Dendritic cell treated with granulocyte-macrophage colony-stimulating factor and Interleukin-4, amounts not matched to agents 40 ng/mL and 50 ng/mL, for 4 days (primary cell): ENCODE results near the gene TUBB1.

Source experiments
- H3K27ac Mint-ChIP-seq: one replicate; pipeline ENCODE4 v1.8.0; 2022; ENCODE audit warnings: mild to moderate bottlenecking, mixed read lengths
- H3K27me3 Mint-ChIP-seq: one replicate; pipeline ENCODE4 v1.8.0; 2022; ENCODE audit warnings: mild to moderate bottlenecking, mixed read lengths
- H3K36me3 Mint-ChIP-seq: one replicate; pipeline ENCODE4 v1.8.0; 2022; ENCODE audit warnings: low read depth, mixed read lengths
- H3K4me1 Mint-ChIP-seq: one replicate; pipeline ENCODE4 v1.8.0; 2022; ENCODE audit warnings: low read depth, mixed read lengths
- H3K4me3 Mint-ChIP-seq: one replicate; pipeline ENCODE4 v1.8.0; 2022; ENCODE audit warnings: mild to moderate bottlenecking, moderate library complexity, mixed read lengths
- H3K9me3 Mint-ChIP-seq: one replicate; pipeline ENCODE4 v1.8.0; 2022; ENCODE audit warnings: mixed read lengths
- intact Hi-C: fragments of 100-400 bp; cut with micrococcal nuclease; formaldehyde crosslinking; loops from one replicate; pipeline ENCODE4 v1.15.0; 2022

Gene TUBB1

GRCh38 chr20:59013959-59014608 lies 5.1 kb upstream of the TUBB1 start:
- Mint-ChIP-seq H3K27me3 (peaks cover 6% of the 10 kb centered on the region), H3K4me3 (peak overlapping the region; percentile 5), H3K9me3 (no peaks in the 10 kb centered on the region), H3K36me3 (peaks cover 42% of the 10 kb centered on the region), H3K27ac (peak overlapping the region; percentile 90), H3K4me1 (peaks cover 90% of the 10 kb centered on the region)
- intact Hi-C loops, result no loop called here

- H3K9me3 Mint-ChIP-seq, result no peaks in the 10 kb centered on the region
- intact Hi-C loops, result no loop called here
- H3K4me3 Mint-ChIP-seq, result no peak overlapping the region
- peak overlapping the region; percentile 90 for H3K27ac Mint-ChIP-seq
- H3K27me3 Mint-ChIP-seq, result peaks cover 6% of the 10 kb centered on the region
- peaks cover 88% of the 10 kb centered on the region for H3K4me1 Mint-ChIP-seq
- peaks cover 45% of the 10 kb centered on the region for H3K36me3 Mint-ChIP-seq
Measured at GRCh38 chr20:59014680-59015389, 4.4 kb upstream of the TUBB1 start.

GRCh38 chr20:59015411-59015810 lies 3.8 kb upstream of the TUBB1 start:
- Mint-ChIP-seq H3K4me3 (no peak overlapping the region), H3K27ac (peak overlapping the region; percentile 61), H3K9me3 (no peaks in the 10 kb centered on the region), H3K27me3 (peaks cover 6% of the 10 kb centered on the region), H3K4me1 (peaks cover 82% of the 10 kb centered on the region), H3K36me3 (peaks cover 46% of the 10 kb centered on the region)
- intact Hi-C loops, result no loop called here

GRCh38 chr20:59015812-59016711 lies 3.2 kb upstream of the TUBB1 start:
- Mint-ChIP-seq H3K27me3 (peaks cover 6% of the 10 kb centered on the region), H3K4me3 (no peak overlapping the region), H3K4me1 (peaks cover 75% of the 10 kb centered on the region), H3K27ac (peak overlapping the region; percentile 61), H3K9me3 (no peaks in the 10 kb centered on the region), H3K36me3 (peaks cover 52% of the 10 kb centered on the region)
- intact Hi-C loops, result no loop called here

- no peak overlapping the region for H3K4me3 Mint-ChIP-seq
- peak overlapping the region; percentile 73 for H3K27ac Mint-ChIP-seq
- H3K27me3 Mint-ChIP-seq, result peaks cover 6% of the 10 kb centered on the region
- intact Hi-C loops, result no loop called here
- H3K9me3 Mint-ChIP-seq, result no peaks in the 10 kb centered on the region
- peaks cover 58% of the 10 kb centered on the region for H3K36me3 Mint-ChIP-seq
- H3K4me1 Mint-ChIP-seq, result peaks cover 67% of the 10 kb centered on the region
Measured at GRCh38 chr20:59016795-59017492, 2.3 kb upstream of the TUBB1 start.

- Mint-ChIP-seq H3K27me3 (peaks cover 6% of the 10 kb centered on the region), H3K27ac (peak overlapping the region; percentile 73), H3K4me1 (peaks cover 59% of the 10 kb centered on the region), H3K36me3 (peaks cover 66% of the 10 kb centered on the region), H3K4me3 (no peak overlapping the region), H3K9me3 (no peaks in the 10 kb centered on the region)
- intact Hi-C loops, result no loop called here
Measured at GRCh38 chr20:59017493-59018231, 1.6 kb upstream of the TUBB1 start.

- Mint-ChIP-seq H3K9me3 (no peaks in the 10 kb centered on the region), H3K36me3 (peaks cover 68% of the 10 kb centered on the region), H3K4me1 (peaks cover 51% of the 10 kb centered on the region), H3K4me3 (no peak overlapping the region), H3K27me3 (peaks cover 2% of the 10 kb centered on the region), H3K27ac (peak overlapping the region; percentile 73)
- intact Hi-C loops, result no loop called here
Measured at GRCh38 chr20:59018817-59019216, 412 bp upstream of the TUBB1 start.

GRCh38 chr20:59020938-59021551 lies 1.8 kb downstream of the TUBB1 start:
- no peaks in the 10 kb centered on the region for H3K9me3 Mint-ChIP-seq
- intact Hi-C loops, result no loop called here

GRCh38 chr20:59022754-59023153 lies 3.5 kb downstream of the TUBB1 start:
- H3K27ac Mint-ChIP-seq, result no peak overlapping the region
- no peaks in the 10 kb centered on the region for H3K27me3 Mint-ChIP-seq
- H3K4me3 Mint-ChIP-seq, result no peak overlapping the region
- H3K4me1 Mint-ChIP-seq, result peaks cover 37% of the 10 kb centered on the region
- intact Hi-C loops, result no loop called here
- H3K9me3 Mint-ChIP-seq, result no peaks in the 10 kb centered on the region
- peaks cover 88% of the 10 kb centered on the region for H3K36me3 Mint-ChIP-seq

More at GRCh38 chr20:59020938-59021551, 1.8 kb downstream of the TUBB1 start:
- no peak overlapping the region for H3K4me3 Mint-ChIP-seq
- no peak overlapping the region for H3K27ac Mint-ChIP-seq
- peaks cover 82% of the 10 kb centered on the region for H3K36me3 Mint-ChIP-seq
- H3K27me3 Mint-ChIP-seq, result no peaks in the 10 kb centered on the region
- H3K4me1 Mint-ChIP-seq, result peaks cover 41% of the 10 kb centered on the region

- no peak overlapping the region for H3K4me3 Mint-ChIP-seq
- H3K27ac Mint-ChIP-seq, result no peak overlapping the region
- intact Hi-C loops, result no loop called here
- peaks cover 32% of the 10 kb centered on the region for H3K4me1 Mint-ChIP-seq
- H3K36me3 Mint-ChIP-seq, result peaks cover 87% of the 10 kb centered on the region
- H3K27me3 Mint-ChIP-seq, result no peaks in the 10 kb centered on the region
- no peaks in the 10 kb centered on the region for H3K9me3 Mint-ChIP-seq
Measured at GRCh38 chr20:59023616-59024015, 4.4 kb downstream of the TUBB1 start.

- no peaks in the 10 kb centered on the region for H3K9me3 Mint-ChIP-seq
- no peaks in the 10 kb centered on the region for H3K27me3 Mint-ChIP-seq
- H3K27ac Mint-ChIP-seq, result no peak overlapping the region
- H3K36me3 Mint-ChIP-seq, result peaks cover 87% of the 10 kb centered on the region
- peaks cover 32% of the 10 kb centered on the region for H3K4me1 Mint-ChIP-seq
- intact Hi-C loops, result no loop called here
- H3K4me3 Mint-ChIP-seq, result no peak overlapping the region
Measured at GRCh38 chr20:59024111-59024530, 4.9 kb downstream of the TUBB1 start.

- no peak overlapping the region for H3K27ac Mint-ChIP-seq
- no peaks in the 10 kb centered on the region for H3K27me3 Mint-ChIP-seq
- no peak overlapping the region for H3K4me3 Mint-ChIP-seq
- H3K4me1 Mint-ChIP-seq, result peaks cover 35% of the 10 kb centered on the region
- no peaks in the 10 kb centered on the region for H3K9me3 Mint-ChIP-seq
- peaks cover 94% of the 10 kb centered on the region for H3K36me3 Mint-ChIP-seq
- intact Hi-C loops, result no loop called here
Measured at GRCh38 chr20:59025086-59025485, 5.9 kb downstream of the TUBB1 start.

GRCh38 chr20:59025511-59025910 lies 6.3 kb downstream of the TUBB1 start:
- Mint-ChIP-seq H3K4me3 (no peak overlapping the region), H3K9me3 (no peaks in the 10 kb centered on the region), H3K27me3 (no peaks in the 10 kb centered on the region), H3K36me3 (peaks cover 96% of the 10 kb centered on the region), H3K27ac (no peak overlapping the region), H3K4me1 (peaks cover 39% of the 10 kb centered on the region)
- intact Hi-C loops, result no loop called here
